ENCODE results near the gene BICDL1.

- TF ChIP-seq, protein P1, sequence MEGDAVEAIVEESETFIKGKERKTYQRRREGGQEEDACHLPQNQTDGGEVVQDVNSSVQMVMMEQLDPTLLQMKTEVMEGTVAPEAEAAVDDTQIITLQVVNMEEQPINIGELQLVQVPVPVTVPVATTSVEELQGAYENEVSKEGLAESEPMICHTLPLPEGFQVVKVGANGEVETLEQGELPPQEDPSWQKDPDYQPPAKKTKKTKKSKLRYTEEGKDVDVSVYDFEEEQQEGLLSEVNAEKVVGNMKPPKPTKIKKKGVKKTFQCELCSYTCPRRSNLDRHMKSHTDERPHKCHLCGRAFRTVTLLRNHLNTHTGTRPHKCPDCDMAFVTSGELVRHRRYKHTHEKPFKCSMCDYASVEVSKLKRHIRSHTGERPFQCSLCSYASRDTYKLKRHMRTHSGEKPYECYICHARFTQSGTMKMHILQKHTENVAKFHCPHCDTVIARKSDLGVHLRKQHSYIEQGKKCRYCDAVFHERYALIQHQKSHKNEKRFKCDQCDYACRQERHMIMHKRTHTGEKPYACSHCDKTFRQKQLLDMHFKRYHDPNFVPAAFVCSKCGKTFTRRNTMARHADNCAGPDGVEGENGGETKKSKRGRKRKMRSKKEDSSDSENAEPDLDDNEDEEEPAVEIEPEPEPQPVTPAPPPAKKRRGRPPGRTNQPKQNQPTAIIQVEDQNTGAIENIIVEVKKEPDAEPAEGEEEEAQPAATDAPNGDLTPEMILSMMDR (IDR thresholded peaks at IDR 0.05; ENCODE audit: insufficient read depth, low read length, poor library complexity, severe bottlenecking), result no peak
- TF ChIP-seq EZH2phosphoT487 (conservative IDR thresholded peaks at IDR 0.05; ENCODE audit: low read length), result no peak
These were observed 24.9 kb upstream of the BICDL1 start for GRCh38 chr12:119964123-119964522.
